ENCODE measurements around the gene FOXO1. TPM values are rescaled to one million over a fixed set of nuclear protein-coding genes. Genes with fewer than 3 reads are reported as not detected.

Gene FOXO1
- polyA plus RNA-seq, 5 donors: 9.4 to 13.7 (median 12.6) TPM

DNA sequence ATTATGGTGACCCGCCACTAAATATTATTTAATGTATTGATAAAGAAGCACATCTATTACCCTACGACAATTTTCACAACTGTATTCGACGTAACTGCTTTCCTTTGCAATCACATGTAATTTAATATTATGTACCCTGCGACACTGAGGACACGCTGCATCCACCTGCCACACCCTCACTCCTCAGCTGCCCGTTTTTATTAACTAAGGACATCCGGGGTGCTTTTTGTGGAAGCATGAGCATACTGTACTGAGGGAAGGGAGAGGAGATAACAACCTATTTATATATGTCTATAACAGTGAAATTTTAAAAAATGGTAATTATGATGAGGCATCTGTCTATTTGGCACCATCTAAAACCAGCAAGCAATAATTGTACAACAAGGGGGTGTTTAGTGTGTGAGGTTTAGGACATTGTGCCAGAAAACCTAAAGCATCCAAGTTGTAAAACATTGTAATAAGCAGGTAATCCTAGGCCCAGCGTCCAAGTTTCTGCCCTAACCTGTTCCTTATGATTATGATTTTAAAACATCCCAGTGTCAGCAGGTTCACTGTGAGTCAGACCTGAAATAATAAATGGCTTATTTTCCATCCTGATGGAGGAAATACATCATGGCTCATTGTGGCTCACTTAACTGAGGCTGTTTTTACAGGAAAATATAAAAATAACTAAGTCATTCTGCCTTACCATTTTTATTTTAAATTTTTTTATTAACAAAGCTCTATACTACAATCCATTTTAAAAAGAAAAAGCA lies 56.3 kb downstream of the FOXO1 start:
- no peak for DNase-seq

DNA sequence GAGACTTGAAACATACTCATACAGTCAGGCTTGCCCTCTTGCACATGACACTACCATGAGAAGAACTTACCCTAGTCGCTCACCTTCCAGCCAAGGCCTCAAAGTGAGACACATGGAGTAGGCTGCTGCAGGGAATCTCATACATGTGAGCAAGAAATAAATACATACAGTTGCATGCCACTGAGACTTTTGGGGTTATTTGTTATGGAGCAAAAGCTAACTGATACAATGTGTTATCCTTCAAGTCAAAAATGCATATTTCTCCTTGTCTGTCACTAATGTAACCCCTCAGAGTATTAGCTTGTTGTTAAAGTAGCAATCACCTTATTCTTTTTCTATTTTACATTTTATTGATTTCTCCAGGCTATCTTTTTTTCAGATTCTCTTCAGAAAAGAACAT lies 58.1 kb downstream of the FOXO1 start:
- DNase-seq: no peak

DNA sequence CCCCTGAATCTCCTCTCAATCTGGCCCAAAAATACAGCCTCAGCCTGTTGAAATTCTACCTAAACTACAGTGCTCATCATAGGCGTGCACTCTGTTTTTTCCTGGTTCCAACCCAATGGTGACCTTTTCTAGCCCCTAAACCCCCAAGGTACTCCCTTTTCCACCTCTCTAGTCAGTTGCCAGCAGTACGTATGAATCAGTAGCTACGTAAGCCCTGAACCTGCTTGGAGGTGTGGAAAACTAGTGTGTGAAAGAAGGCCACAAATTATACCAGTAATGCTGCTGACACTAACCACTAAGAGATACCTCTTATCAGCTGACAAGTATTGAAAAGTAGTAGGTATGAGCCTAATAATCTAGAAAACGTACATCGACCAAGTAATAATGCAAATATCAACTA lies 60.9 kb downstream of the FOXO1 start:
- no peak for DNase-seq

DNA sequence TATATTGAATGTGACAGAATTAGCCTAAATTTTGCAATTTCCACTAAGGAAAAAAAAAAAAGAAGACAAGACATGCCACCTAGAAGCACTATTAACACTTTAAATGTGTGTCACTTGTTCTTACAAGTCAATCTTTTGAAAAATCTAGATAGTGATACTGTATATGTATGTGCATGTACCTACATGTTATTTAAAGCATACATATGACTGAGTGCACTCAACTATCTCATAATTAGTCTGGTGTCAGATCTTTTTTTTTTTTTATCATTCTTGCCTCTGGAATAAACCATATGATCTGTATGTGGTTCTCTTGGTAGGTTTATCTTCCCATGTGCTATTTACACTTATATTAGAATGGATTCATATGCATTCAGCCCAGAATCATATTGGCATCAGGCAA lies 62.3 kb downstream of the FOXO1 start:
- no peak for DNase-seq

DNA sequence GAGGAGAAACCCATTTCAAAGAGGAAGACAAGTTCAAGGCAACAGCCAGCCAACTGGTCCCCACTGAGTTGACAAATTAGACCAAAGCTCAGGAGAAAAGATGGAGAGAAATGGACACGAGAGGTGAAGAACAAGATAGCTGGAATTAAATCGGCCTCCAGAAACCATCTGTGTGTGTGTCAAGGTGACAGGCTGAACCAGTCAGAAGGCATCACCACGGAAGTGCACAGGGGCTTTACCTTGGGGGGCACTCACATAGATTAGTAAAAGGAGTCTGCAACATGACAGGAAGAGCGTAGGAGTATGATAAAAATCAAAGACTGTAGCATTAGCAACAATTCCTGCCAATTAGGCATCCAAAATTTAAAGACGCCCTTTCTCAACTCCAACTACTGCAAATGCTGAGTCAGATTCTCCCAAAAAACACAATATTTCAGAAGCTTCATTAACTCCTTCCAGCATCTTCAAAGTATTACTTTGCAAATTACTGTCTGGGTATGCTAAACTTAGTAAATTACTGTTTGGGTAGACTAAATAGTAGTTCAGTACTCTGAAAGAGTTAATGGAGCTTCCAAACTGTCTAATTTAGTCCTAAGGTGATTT lies 66.2 kb downstream of the FOXO1 start:
- DNase-seq: no peak

DNA sequence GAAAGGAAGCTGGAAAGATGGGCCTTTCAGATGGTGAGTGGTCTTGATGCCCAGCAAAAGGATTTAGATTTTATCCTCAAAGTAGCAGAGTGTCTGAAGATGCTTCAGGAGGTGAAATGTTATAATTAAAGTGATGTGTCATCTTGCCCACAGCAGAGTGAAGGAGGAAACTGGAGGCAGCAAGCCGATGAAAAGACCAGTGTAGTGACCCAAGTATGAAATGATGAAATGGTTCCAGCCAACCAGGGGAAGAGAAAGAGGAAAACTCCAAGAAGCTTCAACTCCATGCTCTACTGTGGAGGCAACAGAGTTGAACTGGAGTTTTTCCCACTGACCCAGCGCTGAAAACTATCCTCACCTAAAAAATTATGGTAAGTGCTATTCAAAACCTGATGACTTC lies 66.7 kb downstream of the FOXO1 start:
- DNase-seq: no peak

DNA sequence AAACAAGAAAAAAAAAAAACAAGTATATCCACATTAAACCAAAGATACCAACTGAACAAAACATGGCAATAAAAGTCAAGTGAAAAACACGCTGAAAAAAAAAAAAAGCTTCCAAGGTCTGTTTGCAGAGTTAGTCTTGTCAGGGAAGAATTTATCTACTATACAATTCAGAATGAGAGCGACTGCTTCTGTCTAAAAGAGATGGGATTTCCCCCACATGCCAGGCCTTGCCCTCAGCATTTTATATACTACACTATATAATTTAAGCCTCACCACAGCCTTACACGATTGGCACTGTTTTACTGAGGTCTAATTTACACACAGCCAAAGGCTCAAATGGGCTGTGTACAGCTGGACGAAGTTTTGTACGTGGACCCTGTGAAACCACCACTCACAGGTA lies 67.3 kb downstream of the FOXO1 start:
- DNase-seq: no peak

DNA sequence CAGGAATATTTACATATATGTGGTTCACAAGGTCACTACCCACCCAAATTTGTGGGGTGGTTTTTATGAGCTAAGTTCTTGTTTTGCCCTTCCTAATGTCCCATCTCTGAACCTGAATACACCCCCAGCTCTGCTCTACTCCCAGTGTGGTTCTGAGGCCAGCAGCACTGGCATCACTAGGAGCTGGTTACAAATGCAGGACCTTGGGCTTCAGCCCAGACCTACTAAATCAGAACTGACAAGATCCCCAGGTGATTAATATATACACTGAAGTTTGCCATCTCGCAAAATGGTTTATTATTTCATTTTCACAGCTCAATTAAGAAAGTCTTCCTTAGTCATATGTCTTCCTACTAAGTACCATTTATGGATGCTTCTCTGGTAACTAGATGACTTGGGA lies 67.9 kb downstream of the FOXO1 start:
- DNase-seq: no peak

DNA sequence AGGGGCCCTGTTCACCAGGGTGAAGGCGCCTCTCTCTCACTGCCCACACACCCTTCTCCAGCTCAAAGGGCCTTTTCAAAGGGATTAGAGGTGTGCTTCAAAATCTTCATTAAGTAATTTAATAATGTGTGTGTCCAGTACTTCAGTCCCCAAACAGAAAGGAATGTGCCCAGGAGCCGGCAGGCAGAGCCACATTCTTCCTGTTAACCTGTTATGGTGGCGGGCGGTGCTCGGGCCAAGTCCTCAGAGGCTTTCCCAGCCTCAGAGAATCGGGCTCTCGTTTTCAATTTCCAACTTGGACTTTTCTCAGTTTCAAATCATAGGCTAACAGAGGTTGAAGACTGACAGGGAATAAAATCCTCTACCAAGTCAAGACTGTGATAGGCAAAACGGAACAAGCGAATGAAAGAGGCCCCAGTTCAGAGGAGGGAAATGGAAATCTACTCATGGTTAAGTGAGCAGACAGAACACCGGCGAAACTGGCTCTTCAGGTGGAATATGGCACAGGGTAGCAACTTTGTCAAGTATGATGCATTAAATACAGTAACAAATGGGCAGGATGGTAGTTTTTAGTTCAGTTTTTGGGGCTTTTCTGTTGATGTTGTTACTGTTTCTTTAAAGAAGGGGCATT lies 68.6 kb downstream of the FOXO1 start:
- DNase-seq: no peak

DNA sequence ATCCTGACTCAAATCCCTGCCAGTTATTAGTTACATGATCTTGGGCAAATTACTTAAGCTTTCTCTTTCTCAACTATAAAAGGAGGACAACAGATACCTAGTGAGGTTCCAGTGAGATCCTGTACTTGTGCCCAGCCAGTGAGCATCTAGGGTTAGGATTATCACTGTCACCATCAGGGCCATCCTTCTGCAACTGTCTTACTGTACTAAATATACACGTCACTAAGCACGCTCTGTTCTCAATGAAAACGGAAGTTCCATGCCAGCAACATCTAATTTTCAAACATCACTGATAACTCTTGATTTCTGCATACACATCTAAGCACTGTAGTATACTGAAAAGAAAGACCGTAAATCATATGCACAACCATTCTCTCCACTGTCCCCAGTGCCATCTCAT lies 70.0 kb downstream of the FOXO1 start:
- DNase-seq: no peak

DNA sequence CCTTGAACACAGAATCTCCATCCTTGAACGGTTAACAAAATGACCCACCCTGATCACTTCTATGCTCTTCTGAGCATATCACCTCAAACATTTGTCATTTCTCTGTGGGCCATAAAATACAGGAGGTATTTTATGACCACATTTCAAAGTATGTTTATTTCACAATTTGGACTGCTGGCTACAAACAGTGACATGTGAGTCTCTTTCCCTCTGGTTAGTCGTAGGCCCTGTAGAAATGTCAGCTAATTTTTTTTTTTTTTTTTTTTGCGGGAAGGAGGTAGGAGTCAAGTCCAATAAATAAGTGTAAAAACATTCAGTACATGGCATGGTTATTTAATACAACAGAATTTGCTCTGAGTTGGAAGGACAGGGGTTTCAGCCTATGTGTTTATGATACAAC lies 70.7 kb downstream of the FOXO1 start:
- DNase-seq: no peak

DNA sequence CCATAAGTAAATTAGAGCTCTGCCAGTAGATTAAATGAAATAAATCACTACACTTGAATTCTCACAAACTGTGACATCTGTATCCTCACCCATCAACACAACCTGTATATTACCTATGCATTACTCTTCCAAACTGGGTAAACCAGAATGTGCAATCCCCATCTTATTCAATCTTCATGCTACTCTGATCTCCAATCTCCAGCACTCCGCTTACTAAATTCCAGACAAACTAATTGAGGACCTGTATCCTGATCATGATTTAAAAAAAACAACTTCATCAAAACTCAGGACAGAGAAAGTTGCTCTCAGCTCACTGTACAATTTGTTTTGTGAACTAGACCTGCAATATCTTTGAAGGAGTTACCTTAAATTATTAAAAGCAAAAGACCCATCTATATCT lies 74.4 kb downstream of the FOXO1 start:
- no peak for DNase-seq

DNA sequence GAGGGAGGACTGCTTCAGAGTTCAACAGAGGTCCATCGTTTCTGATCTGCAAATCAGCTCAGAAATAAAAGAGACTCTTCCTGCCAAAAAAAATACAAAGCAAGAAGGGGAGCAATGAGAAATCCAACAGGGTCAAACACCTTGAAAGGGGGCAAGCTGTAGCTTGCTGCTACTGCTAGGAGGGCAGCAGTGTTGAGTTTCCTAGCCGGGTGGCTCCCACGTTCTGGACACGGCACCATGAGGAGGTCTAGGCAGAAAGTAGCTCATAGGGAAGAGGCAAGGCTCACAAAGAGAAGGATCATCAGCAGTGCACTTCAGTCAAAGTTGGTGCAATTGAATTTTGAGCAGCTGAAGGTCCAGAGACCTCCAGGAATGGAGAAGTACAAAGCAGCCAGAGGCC lies 75.3 kb downstream of the FOXO1 start:
- no peak for DNase-seq

DNA sequence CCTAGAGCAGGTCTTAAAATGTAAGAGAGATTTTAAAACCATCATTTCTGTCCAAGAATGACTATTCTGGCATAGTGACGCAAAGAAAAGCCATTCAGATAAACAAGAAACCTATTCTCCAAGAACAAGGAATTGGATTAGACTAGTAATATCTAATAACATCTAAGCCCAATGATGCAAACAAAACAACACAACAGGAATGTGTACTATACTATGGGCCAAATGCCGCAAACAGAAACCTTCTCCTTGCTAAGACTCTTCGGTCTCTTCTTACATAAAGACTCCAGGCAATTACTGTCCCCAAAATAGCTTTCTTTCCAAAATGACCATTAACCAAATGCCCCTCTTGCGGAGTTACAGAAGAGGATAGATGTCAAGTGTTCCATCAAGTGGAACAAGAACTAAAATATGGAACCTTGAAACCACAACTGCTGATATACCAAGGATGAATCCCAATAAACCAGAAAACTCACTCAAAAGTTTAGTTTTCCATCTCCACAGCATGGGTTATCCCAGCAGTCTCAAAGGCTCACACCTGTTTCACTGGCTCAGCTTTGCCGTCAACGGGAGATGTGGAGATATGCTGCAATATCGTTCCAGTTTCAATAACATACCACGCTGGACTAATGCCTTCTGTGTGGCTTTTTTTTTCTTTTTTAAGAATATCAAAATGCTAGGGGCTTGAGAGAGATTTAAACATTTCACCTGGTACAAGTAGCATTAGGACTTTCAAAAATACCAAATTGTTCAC lies 76.2 kb downstream of the FOXO1 start:
- DNase-seq: no peak

DNA sequence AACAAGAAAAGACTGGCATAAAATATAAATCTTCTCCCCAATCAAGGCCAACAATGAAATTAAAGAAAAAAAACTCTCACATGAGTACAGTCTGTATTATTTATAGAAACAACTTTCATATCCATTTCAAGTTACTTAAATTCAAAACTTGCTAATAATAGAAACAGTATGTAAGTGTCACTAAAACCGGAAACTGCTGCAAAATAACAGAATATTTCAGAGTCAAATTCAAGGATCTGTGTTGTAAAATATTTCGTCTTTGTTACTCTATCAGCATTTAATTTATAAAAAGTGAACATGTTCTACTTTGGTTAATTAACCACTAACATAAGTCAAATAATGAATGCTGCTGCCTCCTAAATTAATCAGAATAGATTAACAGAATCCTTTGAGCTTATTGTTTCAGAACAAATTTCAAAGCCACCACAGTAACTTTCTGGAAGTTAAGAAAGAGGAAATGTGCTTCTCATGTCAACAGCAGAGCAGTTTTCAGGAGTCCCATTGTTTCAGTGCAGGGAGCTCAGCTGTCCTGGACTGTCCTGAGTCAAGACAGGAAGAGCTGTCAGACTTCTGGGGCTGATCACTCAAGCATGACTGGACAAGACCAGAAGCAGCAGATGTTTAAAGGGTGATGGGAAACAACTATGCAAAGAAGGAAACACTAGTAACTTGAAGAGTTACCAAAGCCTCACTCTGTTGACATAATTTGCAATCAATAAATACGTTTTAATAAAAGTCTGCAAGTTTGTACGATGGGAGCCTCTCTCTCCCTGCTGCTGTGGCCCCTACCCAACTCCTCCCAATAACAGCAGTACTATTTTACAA lies 76.9 kb downstream of the FOXO1 start:
- peak in 1 of 2 donors; percentile 27 for DNase-seq

DNA sequence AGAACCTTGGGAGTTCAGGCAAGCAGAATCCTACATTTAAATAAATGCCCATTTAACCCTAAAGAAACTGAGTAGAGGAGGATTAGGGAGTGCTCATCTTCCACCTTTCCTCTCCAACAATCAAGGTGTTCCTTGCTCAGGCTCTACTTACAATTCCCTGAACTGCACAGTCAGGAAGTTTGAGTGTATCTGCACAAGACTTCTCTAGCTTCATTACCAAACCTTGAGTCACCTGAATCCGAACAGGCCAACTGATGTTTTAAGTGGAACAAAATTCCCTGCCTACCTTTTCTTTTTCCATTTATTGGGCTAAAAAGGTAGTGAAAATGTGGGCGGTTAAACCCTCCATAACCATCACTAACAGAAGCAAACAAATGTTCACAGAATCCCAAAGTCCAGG lies 78.3 kb downstream of the FOXO1 start:
- DNase-seq: no peak

DNA sequence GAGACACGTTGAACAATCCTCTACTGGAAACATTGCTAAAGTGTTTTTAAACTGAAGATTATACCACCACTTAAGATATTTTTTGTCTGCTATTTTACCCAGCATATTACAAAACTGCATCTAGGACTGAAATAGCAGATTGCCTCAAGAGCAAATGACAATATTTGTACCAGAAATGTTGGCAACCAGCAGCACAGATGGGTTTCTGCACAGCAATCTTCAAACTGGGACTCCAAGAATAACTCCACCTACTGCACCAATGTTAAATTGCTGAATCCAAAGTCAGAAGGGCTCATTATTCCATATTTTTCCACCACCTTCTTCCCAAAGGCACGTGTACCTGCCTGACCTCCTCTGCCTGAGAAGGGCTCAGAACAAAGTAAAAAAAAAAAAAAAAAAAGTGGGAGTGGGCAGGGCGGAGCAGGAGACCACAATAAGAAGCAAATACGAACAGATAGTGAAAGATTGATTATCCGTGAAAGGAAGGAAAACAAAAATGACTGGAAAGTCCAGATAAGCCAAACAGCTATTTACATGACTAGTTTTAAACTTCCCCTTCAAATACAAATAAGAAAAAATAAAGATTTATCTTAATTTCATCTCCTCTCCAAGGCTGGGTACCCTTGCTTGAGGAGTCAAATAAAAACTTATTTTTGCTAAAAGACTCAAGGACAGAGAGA lies 79.4 kb downstream of the FOXO1 start:
- DNase-seq: no peak

DNA sequence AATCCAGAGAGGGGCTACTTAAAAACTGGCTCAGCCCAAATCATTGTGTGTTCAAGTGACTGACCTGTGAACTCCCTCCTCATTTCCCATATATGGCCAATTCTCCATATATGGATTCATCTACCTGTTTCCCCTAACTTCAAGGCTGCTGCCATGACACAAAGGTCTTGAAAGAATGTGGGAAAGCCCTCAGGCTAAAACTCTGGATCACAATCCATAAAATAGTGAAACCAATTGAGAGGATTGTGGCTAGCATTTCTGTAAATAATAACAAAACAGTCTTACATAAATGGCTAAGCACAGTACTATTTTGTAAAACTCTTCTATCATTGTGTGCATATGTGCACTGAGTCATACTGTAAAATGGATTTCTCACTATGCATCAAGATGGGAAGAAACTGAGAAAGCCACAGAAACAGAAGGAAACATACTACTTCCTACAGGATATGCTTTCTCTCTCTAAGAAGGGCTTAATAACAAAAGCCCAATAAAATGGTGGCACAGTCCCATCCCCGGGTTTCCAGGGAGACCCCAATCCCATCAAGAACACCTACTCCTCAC lies 80.5 kb downstream of the FOXO1 start:
- no peak for DNase-seq

DNA sequence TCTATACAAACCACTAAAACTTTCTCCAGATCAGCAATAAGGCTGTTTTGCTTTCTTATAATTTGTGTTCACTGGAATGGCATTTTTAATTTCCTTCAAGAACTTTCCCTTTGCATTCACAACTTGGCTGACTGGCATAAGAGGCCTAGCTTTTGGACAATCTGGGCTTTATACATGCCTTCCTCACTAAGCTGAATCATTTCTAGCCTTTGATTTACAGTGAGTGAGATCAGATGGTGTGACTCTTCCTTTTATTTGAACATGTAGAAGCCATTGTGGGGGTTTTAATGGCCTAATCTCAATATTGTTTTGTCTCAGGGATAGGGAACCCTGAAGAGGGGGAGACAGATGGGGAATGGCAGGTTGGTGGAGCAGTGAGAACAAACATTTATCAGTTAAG lies 82.7 kb downstream of the FOXO1 start:
- DNase-seq: no peak

DNA sequence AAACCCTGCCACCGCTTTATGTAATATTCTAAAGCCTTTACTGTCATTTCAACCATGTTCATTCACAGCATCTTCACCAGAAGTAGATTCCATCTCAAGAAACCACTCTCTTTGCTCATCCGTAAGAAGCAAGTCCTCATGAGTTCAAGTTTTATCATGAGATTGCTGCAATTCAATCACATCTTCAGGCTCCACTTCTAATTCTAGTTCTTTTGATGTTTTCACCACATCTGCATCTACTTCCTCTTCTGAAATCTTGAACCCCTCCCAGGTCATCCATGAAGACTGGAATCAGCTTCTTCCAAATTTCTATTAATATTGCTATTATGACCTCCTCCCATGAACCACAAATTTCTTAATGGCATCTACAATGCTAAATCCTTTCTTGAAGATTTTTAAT lies 83.9 kb downstream of the FOXO1 start:
- DNase-seq: no peak

DNA sequence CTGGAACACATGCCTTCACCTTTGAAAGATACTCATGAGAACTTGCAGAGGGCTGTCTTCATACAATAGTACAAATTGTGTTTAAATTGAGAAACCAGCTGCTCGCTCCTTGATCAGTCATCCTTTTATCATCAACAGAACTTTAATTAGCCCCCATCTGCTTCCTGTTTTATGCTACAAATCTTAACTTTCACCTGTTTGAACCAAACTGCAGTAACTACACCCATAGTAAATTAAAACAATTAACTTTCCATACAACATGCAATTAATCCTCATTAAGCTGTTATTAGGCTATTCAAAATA lies 85.2 kb downstream of the FOXO1 start:
- no peak for DNase-seq
